OCI-LY1 (cell line): ENCODE results near the gene PTPRZ1.

Experiments used
- H2AFZ ChIP-seq: fragments of 200-600 bp; sonication (generic), shearing (Covaris generic); 2 replicates; pipeline ENCODE4 v1.6.0; 2014; ENCODE audit warnings: antibody characterized with exemption, mild to moderate bottlenecking, low read length
- H3F3A ChIP-seq: fragments of 200-600 bp; sonication (generic), shearing (Covaris generic); 2 replicates; pipeline ENCODE4 v1.6.0; 2014; ENCODE audit warnings: mild to moderate bottlenecking, antibody characterized with exemption, low read length, moderate library complexity; ENCODE audit not compliant: insufficient read depth
- H3K27ac ChIP-seq: fragments of 200-600 bp; sonication (generic); 2 replicates; pipeline ENCODE4 v1.5.1; 2014; ENCODE audit warnings: low read length, mixed run types, mild to moderate bottlenecking, low read depth; ENCODE audit not compliant: poor library complexity, severe bottlenecking
- H3K27me3 ChIP-seq: fragments of 200-600 bp; sonication (generic); 2 replicates; pipeline ENCODE4 v1.6.0; 2014; ENCODE audit warnings: antibody characterized with exemption, mild to moderate bottlenecking, low read length, moderate library complexity; ENCODE audit not compliant: insufficient read depth
- H3K36me3 ChIP-seq: fragments of 200-600 bp; sonication (generic); 2 replicates; pipeline ENCODE4 v1.6.1; 2014; ENCODE audit warnings: mild to moderate bottlenecking, antibody characterized with exemption, low read length, moderate library complexity, mixed read lengths; ENCODE audit not compliant: insufficient read depth
- H3K4me1 ChIP-seq: fragments of 200-600 bp; sonication (generic); 2 replicates; pipeline ENCODE4 v1.5.1; 2014; ENCODE audit warnings: mild to moderate bottlenecking, low read length, moderate library complexity; ENCODE audit not compliant: insufficient read depth, severe bottlenecking
- H3K4me2 ChIP-seq: fragments of 200-600 bp; sonication (generic), shearing (Covaris generic); 2 replicates; pipeline ENCODE4 v1.6.1; 2014; ENCODE audit warnings: low read length
- H3K4me3 ChIP-seq: fragments of 200-600 bp; sonication (generic); 2 replicates; pipeline ENCODE4 v1.5.1; 2014; ENCODE audit warnings: low read length, low read depth, mild to moderate bottlenecking, mixed read lengths; ENCODE audit not compliant: poor library complexity, severe bottlenecking
- H3K79me2 ChIP-seq: fragments of 200-600 bp; shearing (Covaris generic); 2 replicates; pipeline ENCODE4 v1.6.1; 2016; ENCODE audit warnings: mixed run types, low read length, mixed read lengths; ENCODE audit not compliant: insufficient read depth
- H3K9ac ChIP-seq: fragments of 200-600 bp; sonication (generic), shearing (Covaris generic); 2 replicates; pipeline ENCODE4 v1.6.1; 2014; ENCODE audit warnings: mild to moderate bottlenecking, low read length, mixed read lengths
- H3K9me2 ChIP-seq: fragments of 200-600 bp; sonication (generic), shearing (Covaris generic); 2 replicates; pipeline ENCODE4 v1.6.1; 2014; ENCODE audit warnings: low read depth, mild to moderate bottlenecking, low read length, mixed read lengths
- H3K9me3 ChIP-seq: fragments of 200-600 bp; shearing (Covaris generic); 2 replicates; pipeline ENCODE4 v1.6.1; 2014; ENCODE audit warnings: low read length, mixed read lengths
- H4K20me1 ChIP-seq: fragments of 200-600 bp; sonication (generic), shearing (Covaris generic); 2 replicates; pipeline ENCODE4 v1.6.0; 2016; ENCODE audit warnings: mild to moderate bottlenecking, low read length; ENCODE audit not compliant: insufficient read depth
- EZH2 ChIP-seq: fragments of 200-600 bp; sonication (generic), shearing (Covaris generic); IDR thresholded peaks from 2 replicates; pipeline ENCODE4 v1.8.0; 2017; ENCODE audit warnings: borderline replicate concordance, mixed run types, mild to moderate bottlenecking, antibody characterized with exemption, low read length, moderate library complexity, mixed read lengths
- TF ChIP-seq, protein P1 (sequence below): fragments of 200-600 bp; sonication (generic), shearing (Covaris generic); IDR thresholded peaks from 2 replicates; pipeline ENCODE4 v1.5.1; 2017; ENCODE audit warnings: mild to moderate bottlenecking, antibody characterized with exemption, low read length, moderate library complexity, mixed read lengths

PTPRZ1 gene

DNA sequence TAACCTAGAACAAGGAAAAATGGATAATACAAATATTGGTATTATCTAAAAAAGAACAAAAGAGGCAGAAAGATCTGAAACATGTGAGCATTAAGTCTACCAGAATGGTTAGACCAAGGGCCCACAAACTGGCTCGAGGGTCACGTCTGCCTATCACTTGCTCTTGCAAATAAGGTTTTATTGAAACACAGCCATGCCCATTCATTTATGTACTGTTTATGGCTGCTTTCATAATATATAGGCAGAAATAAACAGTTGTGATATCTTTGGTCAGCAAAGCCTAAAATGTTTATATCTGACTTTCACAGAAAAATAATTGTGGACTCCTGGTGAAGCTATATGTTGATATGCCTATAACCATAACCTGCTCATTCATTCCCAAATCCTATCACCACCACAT, 199.3 kb downstream of the PTPRZ1 start:
- H3K79me2 ChIP-seq = no peaks in the 10 kb centered on the region
- no peak overlapping the region for H3K4me2 ChIP-seq
- H3K27ac ChIP-seq = no peak overlapping the region
- H3K9me2 ChIP-seq = no peaks in the 10 kb centered on the region
- no peak overlapping the region for H2AFZ ChIP-seq
- no peak overlapping the region for H3K4me3 ChIP-seq
- H4K20me1 ChIP-seq = no peaks in the 10 kb centered on the region
- no peaks in the 10 kb centered on the region for H3K36me3 ChIP-seq
- no peak for TF ChIP-seq EZH2
- TF ChIP-seq, protein P1, sequence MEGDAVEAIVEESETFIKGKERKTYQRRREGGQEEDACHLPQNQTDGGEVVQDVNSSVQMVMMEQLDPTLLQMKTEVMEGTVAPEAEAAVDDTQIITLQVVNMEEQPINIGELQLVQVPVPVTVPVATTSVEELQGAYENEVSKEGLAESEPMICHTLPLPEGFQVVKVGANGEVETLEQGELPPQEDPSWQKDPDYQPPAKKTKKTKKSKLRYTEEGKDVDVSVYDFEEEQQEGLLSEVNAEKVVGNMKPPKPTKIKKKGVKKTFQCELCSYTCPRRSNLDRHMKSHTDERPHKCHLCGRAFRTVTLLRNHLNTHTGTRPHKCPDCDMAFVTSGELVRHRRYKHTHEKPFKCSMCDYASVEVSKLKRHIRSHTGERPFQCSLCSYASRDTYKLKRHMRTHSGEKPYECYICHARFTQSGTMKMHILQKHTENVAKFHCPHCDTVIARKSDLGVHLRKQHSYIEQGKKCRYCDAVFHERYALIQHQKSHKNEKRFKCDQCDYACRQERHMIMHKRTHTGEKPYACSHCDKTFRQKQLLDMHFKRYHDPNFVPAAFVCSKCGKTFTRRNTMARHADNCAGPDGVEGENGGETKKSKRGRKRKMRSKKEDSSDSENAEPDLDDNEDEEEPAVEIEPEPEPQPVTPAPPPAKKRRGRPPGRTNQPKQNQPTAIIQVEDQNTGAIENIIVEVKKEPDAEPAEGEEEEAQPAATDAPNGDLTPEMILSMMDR = no peak
- H3K9ac ChIP-seq = no peak overlapping the region
- no peaks in the 10 kb centered on the region for H3K9me3 ChIP-seq
- H3K27me3 ChIP-seq = no peaks in the 10 kb centered on the region
- no peaks in the 10 kb centered on the region for H3F3A ChIP-seq
- H3K4me1 ChIP-seq = no peaks in the 10 kb centered on the region

DNA sequence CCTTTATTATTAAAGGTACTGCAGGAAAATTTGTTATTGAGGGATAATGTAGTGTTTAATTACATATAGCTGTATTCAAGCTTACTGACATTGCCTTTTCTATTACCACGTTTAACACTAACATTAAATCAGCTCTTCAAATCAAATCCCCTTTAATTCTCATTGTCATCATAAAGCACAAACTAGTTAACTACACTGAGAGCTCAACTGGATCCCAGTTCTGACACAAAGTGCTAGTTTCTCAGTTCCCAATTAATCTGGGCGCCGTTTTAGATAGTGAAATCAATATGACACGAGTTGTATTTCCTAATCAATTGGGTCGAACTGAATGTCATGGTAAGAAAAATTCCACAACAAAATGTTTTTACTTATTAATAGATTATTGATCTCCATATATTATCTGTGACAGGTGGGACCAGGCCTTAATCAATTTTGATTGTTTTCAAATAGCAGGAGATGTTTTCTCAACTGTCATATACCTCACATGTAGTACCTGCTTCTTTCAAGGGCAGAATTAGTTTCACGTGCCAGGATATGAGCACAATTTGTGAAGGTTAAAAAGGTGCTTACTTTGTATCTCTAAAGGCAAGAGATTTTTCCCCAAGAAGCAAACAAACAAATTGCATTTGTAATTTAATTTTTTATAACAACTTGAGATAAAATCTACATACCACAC, 200.1 kb downstream of the PTPRZ1 start:
- no peaks in the 10 kb centered on the region for H3K27me3 ChIP-seq
- no peak overlapping the region for H3K27ac ChIP-seq
- H3K79me2 ChIP-seq = no peaks in the 10 kb centered on the region
- H4K20me1 ChIP-seq = no peaks in the 10 kb centered on the region
- no peaks in the 10 kb centered on the region for H3F3A ChIP-seq
- no peak overlapping the region for H3K4me2 ChIP-seq
- H2AFZ ChIP-seq = no peak overlapping the region
- H3K4me1 ChIP-seq = no peaks in the 10 kb centered on the region
- H3K9me2 ChIP-seq = no peaks in the 10 kb centered on the region
- TF ChIP-seq EZH2 = no peak
- TF ChIP-seq, protein P1 = no peak
- no peak overlapping the region for H3K9ac ChIP-seq
- no peak overlapping the region for H3K4me3 ChIP-seq
- H3K36me3 ChIP-seq = no peaks in the 10 kb centered on the region
- H3K9me3 ChIP-seq = no peaks in the 10 kb centered on the region

DNA sequence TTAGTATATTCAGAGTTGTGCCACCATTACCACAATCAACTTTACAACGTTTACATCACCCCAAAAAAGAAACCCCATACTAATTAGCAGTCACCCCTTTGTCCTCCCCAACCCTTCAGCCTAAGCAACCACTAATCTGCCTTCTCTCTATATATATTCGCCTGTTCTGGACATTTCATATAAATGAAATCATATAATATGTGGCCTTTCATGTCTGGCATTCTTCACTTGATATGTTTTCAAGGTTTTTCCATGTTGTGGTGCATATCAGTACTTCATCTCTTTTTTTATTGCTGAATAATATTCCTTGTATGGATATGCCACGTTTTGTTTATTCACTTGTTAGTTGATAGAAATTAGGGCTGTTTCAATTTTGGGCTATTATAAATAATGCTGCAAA, 200.7 kb downstream of the PTPRZ1 start:
- TF ChIP-seq EZH2 = no peak
- TF ChIP-seq, protein P1 = no peak
- Histone ChIP-seq H3K79me2 (no peaks in the 10 kb centered on the region), H3K9me3 (no peaks in the 10 kb centered on the region), H3K9ac (no peak overlapping the region), H4K20me1 (no peaks in the 10 kb centered on the region), H3K27me3 (no peaks in the 10 kb centered on the region), H3K4me1 (no peaks in the 10 kb centered on the region), H2AFZ (no peak overlapping the region), H3K27ac (no peak overlapping the region), H3K4me2 (no peak overlapping the region), H3K9me2 (no peaks in the 10 kb centered on the region), H3K4me3 (no peak overlapping the region), H3K36me3 (no peaks in the 10 kb centered on the region), H3F3A (no peaks in the 10 kb centered on the region)
